ENCODE data around the gene UACA.

Gene UACA

DNA sequence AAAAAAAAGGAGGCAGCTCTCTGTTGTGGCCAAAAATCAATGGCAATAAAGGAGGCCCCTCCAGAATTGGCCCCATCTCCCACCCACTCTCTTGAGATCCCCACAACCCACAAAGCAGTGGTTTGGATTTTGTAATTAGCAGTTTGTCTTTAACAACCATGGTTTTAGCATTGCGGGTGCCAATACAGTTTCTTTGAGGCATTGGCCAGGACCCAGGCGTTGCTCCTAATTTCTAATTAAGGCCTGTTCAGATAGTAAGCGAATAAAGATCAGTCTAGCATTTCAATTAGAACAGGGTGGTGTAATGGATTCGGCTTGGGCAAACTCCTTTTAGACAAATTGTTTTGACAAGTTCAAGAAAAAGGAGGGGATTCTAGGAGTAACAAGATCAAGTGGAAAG is 23.6 kb upstream of the UACA start:
- DNase-seq (ENCODE audit: low spot score), result no peak

DNA sequence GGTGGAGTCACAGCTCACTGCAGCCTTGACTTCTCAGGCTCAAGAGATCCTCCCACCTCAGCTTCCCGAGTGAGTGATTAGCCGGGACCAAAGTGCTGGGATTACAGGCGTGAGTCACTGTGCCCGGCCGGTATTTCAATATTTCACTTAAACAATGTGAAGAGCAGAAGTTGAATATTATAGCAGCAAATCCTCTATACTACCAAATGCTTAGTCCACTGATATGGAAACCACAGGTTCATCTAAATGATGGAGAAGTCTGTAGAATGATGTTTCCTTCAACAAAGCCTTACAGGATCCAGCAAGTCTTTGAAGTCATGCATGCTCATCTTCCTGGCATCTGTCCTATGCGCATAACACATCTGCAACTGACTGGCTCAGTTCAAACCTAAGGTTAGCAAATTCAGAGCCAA is 20.3 kb upstream of the UACA start:
- no peak for DNase-seq (ENCODE audit: low spot score)

DNA sequence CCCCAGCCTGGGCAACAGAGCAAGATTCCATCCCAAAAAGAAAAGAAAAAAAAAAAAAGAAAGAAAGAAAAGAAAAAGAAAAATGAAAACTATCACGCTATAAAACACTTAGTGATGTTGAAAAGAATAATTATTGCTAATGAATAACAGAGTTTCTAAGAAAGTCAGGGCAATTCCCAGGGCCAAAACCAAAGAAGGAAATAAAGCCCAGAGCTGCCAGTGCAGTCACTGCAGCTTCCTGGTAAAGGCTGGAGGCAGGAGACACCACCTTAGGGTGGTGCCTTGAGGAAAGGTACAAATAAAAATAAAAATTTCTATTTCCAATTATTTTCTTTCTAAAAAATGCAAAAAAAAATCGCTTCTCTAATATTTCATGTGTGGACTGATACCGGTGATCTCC is 19.7 kb upstream of the UACA start:
- DNase-seq (ENCODE audit: low spot score), result no peak

DNA sequence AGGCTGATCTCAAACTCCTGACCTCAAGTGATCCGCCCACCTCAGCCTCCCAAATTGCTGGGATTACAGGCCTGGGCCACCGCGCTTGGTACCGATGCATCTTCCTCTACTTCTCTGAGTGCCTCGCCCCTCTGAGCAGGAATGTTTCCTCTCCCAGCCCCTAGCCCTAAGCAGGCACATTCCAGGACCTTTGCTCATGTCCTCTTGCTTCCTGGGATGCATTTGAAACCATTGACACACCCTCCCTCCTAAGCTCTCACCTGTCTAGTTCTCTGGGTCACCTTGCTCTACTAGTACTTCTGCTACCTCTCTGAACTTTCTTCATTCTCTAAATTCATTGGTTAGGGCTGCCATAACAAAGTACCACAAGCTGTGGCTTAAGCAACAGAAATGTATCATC is 17.9 kb upstream of the UACA start:
- no peak for DNase-seq (ENCODE audit: low spot score)

DNA sequence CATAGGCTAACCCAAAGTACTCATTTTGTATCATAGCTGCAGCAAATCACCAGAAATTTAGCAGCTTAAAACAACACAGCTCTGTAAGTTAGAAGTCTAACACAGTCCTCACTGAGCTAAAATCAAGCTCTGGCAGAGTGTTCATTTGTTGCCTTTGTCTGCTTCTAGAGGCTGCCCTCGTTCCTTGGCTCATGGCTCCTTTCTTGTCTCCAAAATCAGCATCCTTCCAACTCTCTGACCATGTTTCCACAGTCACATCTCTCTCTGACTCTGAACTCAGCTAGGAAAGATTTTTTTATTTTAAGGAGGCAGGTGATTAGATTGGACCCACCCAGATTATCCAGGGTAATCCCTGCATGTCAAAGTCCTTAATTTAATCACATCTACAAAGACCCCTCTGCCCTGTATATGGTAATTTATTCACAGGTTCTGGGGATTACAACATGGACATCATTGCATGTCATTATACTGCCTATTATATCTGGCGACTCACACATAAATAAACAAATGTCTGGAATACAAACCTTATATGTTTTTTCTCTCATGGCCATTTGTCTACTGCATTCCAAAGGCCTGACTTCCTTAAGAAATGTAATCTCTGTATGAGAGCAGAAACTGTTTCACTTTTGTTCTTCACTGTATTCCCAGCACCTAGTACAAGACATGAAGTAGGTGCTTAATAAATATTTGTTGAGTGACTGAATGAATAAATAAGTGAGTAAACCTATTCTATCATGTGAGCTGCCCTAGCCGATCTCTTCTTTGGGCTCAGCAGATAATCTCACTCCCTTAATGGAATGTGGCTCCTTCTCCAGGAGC is 15.1 kb upstream of the UACA start:
- no peak for DNase-seq (ENCODE audit: low spot score)

DNA sequence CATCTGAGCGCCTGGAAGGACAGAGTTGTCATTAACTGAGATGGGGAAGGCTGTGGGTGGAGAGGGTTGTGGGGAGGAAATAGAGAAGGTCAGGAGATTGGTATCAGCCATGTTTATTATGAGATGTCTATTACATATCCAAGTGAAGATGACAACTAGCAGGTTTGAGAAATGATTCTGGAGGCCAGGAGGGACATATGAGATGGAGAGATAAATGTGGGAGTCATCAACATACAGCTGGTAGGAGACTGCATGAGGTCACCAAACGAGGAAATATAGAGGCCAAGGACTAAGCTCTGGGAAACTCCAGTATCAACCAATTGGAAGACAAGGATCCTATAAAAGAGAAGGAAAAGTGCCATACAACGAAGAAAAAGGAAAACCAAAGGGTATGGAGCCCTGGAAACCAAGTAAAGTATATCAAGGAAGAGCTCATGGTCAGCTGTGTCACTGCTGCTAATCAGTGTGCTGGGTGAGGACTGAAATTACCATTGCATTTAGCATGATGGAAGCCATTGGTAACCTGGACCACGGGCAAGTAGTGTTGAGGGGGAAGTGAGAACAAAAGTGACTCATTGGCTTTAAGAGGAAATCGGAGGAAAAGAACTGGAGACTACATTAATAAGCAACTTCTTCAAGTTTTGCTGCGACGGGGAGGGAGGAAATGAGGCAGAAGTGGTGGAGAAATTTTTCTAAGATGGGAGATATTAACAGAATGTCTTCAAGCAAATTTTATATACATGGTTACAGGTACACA is 14.0 kb upstream of the UACA start:
- DNase-seq (ENCODE audit: low spot score), result no peak

DNA sequence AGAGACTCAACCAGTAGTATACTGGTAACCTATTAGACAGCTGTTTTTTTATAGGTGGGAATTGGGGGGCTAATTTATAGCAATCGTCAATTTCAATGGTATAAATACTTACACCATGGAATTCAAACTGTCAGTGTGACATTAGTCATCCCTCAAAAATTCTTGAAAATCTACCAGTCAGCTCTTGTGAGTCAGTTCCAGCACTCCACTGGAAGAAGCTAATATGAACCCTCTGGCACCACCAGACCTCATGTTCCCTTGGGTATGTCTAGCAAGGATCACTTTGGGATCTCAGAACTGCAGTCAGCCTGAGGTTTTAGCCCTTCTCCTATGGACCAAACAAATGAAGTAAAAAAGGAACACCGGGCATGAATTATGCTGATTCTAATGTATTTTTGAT is 11.8 kb upstream of the UACA start:
- no peak for DNase-seq (ENCODE audit: low spot score)

DNA sequence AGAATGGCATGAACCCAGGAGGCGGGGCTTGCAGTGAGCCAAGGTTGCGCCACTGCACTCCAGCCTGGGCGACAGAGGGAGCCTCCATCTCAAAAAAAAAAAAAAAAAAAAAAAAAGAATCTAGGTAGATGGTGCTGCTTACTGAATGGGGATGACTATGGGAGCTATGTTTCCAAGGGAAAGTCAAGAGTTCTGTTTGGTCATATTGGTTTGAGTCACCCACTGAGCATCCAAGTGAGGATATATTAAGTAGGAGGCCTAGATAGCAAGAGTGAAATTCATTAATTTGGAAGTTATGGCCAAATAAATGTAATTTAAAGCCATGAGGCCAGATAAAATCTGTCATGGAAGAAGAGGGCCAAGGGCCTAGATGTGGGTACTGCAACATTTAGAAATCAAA is 9.0 kb upstream of the UACA start:
- DNase-seq (ENCODE audit: low spot score), result no peak

DNA sequence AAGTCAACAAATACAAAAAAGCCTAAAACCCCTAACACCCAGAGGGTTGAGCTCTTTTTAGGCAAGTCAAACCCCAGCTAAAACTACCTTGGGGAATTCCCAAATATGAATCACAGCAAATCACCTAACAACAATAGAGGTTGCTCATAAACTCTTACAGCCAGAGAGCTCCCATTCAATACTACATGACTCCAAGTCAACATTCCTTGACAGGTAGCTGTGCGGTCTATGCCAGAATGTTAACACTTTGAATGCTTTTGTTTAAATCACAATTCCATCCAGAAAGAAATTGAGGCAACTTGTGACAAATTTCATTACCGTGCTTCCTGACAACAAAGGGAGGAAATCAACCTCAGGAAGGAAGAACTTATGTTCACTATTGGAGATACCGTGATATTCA is 7.5 kb upstream of the UACA start:
- no peak for DNase-seq (ENCODE audit: low spot score)

DNA sequence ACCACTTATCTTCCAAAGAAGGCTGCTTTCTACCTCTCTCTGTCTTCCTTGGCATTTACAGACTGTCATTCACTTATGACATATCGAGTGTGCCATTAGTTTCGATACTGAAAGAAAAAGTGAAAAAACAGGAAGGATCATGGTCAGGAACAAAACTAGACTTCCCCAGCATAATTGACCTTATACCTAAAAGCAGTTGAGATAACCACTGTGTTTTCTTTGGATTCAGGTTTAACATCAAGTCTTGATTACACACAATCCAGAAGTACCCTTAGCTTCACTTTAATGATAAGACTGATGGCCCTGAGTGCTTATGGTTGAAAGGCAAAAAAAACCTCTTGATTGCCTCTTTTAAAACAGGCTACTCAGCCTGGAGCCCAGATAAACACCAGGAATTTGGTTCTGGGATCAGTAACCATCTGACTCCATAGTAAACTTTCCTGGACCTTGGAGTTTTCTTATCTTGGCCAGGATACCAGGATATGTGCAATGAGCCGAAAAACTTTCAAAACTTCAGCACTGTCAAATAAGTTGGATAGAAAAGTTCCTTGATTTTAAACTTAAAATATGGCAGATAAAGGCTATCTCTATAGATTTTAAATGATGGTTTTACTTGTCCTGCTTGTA is 5.0 kb upstream of the UACA start:
- DNase-seq (ENCODE audit: low spot score), result no peak

DNA sequence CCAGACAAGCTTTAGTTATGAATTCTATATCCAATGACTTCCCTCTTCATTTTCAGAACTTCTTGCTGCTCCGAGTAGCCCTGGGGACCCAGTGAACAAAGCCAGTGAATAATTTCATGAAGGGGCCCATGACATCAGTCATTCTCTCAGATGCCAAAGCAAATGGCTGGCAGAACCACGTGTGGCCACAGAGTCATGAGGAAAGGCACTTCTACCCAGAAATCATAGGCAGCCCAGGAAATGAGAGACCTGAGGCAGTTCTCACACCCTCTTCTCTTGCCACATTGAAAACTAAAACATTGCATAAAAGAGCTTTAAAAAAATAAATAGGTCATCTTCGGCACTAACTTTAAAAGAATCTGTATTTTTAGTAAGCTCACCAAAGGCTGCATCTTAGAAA is 4.3 kb upstream of the UACA start:
- no peak for DNase-seq (ENCODE audit: low spot score)

DNA sequence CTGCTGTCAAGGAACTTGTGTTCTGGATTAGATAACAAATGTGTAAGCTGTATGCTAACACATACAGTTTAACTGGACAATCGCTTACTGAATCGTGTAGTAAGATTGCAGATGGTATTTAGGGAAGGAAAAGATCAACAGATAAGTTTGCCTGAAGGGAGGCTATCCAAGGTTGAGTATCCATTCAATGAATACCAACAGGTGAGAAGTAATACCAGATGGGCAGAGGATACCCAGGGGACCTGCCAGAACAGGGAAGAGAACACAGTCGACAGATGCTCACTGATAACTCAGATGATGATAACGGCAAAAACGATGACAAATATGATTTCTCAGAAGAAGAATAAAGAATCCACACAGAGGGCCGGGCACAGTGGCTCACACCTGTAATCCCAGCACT is 3.2 kb upstream of the UACA start:
- no peak for DNase-seq (ENCODE audit: low spot score)

DNA sequence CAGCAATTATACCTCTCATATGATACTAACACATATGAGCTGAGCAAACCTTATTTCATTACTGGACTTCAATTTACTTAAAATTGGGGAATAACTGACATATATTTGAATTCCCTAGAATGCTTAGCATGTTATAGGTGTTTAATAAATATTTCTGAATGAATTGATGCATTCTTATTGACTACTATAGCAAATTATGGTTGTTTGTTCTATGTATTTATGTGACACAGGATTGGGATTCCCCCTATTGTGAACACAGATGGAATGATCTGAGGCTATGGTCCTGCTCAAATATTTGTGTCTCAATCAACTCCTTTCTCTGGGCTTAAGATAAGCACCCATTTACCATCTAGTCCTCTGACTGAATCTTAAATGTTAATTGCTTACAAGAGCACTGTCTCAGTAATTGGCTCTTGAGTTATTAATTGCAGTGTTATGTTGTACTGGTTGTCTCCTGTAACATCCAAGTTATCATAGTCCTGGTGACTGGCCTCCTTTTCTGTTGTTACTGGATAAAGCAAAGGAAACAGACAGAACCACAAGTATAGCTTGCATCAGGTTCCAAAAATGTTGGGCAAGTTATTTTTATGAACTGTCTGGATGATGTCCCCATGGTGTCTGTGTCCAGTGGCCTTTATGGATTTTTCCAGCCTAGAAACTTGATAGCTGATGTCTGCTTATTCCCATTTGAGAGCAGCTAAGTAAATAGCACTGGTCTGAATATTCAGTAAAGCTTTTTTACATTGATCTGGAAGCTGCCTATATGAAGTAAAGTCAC is 2.3 kb upstream of the UACA start:
- no peak for DNase-seq (ENCODE audit: low spot score)

DNA sequence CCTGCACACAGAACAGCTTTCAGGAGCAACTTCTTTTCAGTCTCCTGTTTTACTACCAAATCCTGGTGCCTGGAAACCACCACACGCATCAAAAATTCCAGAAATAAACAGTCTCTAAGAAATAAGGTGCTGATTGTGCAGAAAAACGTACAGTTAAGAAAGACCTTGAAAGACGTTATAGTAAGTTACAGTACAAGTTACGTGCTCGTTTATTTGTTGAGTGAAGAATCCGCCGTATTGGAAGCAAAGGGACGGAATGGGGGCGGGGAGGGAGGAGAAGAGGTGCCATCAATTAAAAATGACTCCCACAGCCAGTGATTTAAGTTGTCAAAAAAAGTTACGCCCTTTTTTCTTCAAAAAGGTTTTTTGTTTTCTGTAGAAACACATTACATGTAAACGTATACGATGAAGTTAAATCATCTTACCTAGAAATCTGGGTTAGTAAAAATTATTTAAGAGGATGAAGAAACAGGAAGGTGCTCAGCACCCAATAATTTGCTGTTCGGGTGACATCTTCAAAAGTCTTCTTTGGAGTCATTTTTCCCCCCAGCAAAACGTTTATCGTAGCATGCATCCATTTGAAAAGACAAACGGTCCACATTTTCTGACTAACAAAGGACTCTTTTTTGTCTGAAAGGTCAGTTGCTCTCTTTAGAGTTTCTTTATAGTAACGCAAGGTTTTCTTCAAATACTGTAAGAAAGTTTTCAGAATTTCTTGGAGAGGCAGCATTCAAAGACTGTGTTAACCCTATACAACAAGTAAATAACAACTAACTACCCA is 782 bp upstream of the UACA start:
- DNase-seq (ENCODE audit: low spot score), result no peak

DNA sequence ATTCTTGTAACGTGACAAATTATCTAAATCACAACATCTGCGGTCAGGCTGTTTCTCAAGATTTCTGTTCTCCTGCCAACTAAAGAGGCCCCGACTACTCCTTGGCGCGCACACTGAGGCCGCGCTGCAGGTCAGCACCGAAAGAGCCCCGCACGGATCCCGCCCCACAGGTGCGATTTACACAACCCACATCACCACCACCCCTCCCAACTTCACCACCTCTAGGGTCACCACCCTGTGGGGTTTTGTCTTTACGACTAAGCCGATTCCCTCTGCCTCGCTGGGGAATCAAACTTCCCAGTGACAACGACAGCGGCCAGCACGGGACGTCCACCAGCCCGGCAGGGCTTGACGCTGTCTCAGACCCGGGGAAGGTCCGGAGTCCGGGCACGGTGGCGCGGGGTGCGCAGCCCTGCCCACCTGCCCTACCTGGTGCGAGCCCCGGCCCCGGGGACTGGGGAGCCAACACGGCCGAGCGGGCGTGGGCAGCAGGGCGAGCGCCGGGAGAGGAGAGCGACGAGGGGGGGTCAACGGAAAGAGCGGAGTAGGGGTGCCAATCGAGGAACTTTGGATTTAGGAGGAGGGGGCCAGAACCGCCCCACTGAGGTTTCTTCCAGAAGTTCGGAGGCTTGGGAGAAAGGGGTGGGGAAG is 764 bp downstream of the UACA start:
- no peak for DNase-seq (ENCODE audit: low spot score)

DNA sequence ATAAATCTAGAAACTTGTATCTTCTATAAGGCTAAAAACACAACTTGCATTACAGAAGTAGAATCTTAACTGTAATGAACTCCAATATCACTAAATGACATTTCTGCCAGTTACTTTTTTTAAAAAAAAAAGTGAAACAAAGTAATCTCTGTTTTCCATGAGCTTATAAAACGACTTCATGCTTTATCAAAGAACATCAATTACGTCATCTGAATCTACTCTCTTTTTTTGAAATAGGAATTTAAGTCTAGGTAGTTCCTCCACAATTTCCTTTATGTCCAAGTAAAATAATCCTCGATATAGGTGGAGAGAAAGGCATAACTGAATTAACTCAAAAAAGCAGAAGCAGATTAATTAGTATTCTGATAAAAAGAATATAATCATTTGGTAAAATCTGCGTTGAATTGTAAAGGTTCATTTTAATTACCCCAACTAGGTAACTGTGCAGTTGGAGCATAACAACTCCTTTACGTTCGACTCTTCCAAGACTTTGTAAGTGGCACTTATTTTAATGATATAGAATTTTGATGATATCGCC is 1.4 kb downstream of the UACA start:
- no peak for DNase-seq (ENCODE audit: low spot score)

DNA sequence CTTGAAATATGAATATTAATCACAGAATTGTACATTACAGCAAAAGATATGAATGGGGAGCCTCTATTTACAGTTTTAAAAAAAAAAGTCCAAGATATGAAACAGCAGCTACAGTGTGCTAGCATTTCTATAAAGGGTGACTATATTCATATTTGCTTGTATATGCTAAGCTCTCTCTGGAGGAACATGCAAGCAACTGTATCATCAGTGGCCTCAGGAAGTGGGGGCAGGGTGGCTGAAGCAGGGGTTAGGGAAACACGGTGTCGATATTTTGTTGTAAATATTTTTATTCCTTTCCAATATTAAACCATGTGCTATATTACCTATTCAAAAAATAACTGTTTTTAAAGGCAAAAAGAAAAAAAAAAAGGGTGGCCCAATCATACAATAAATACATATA is 2.3 kb downstream of the UACA start:
- DNase-seq (ENCODE audit: low spot score), result no peak

DNA sequence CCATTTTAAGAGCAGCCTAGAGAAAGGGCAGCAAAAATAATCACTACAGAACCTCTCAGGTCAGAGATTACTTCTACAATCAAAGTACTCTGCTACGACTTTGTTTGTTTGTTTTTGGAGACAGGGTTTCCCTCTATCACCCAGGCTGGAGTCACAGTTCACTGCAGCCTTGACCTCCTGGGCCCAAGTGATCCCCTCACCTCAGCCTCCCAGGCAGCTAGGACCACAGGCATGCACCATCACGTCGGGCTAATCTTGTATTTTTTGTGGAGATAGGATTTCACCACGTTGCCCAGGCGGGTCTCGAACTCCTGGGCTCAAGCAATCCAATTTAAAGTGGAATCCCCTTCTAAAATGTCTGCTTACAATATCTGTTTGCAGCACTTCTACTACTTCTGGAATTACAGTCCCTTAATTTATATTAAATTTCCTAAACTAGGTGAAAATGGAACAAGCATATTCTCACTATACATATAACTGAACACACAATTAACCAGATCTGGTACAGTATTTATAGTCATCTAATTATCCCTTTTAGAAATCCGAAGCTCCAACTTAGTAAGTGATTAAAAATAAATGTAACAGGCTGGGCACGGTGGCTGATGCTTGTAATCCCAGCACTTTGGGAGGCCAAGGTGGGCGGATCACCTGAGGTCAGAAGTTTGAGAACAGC is 4.4 kb downstream of the UACA start:
- DNase-seq (ENCODE audit: low spot score), result no peak

DNA sequence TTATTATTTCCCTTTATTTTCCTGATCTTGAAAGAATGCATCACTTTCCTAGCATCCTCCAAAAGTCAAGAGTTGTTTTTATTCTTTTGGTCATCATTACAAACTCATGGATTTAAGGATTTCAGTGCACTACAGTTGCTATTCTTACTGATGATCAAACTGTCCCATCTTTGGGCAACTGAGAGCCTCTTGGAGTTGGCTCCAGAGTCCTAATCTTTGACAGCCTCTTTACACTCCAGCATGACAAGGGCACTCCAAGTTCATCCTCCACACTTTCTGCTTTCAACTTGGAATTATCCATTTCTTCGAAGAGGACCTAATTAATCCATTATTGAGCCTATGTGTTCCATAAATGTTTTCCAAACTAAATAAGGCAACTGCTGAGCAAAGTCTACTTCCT is 5.7 kb downstream of the UACA start:
- DNase-seq (ENCODE audit: low spot score), result no peak

DNA sequence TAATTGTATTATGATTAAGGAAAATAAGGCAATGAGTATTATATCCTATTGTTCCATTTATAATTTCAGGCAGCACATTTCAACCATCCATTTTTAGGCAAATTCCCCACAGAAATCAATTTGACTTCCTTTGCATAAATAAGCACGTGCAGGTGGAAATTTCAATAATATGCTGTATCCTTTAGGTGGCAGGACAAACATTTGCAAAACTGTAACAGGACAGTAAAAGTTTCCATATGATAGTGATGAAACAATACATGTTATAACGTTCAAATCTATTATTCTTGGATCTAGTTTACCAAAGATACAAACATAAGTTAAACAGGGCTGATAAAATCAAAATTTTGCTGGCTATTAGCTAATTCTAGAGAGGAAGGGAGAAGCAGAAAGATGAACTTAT is 8.5 kb downstream of the UACA start:
- DNase-seq (ENCODE audit: low spot score), result no peak

Data from NAMALWA (cell line).